Umbilical cord (tissue), 2 donors: ENCODE results near the gene NRXN2. TPM values are rescaled to one million over a fixed set of nuclear protein-coding genes. Genes with fewer than 3 reads are reported as not detected.

Experiments used
- DNase-seq: peaks from one replicate; pipeline ENCODE4 v3.0.0-alpha.2; 2015; ENCODE audit warnings: low spot score
- total RNA-seq: library from RNA; depleted of rRNA; stranded (reverse); fragments of >200 nt; gene quantifications from one replicate; pipeline ENCODE4 v1.2.3, GENCODE V29; 2014; ENCODE audit warnings: low replicate concordance; ENCODE audit not compliant: insufficient read depth

NRXN2 gene
- total RNA-seq, 1 donor from 2014 or later, result 43.6 TPM

DNA sequence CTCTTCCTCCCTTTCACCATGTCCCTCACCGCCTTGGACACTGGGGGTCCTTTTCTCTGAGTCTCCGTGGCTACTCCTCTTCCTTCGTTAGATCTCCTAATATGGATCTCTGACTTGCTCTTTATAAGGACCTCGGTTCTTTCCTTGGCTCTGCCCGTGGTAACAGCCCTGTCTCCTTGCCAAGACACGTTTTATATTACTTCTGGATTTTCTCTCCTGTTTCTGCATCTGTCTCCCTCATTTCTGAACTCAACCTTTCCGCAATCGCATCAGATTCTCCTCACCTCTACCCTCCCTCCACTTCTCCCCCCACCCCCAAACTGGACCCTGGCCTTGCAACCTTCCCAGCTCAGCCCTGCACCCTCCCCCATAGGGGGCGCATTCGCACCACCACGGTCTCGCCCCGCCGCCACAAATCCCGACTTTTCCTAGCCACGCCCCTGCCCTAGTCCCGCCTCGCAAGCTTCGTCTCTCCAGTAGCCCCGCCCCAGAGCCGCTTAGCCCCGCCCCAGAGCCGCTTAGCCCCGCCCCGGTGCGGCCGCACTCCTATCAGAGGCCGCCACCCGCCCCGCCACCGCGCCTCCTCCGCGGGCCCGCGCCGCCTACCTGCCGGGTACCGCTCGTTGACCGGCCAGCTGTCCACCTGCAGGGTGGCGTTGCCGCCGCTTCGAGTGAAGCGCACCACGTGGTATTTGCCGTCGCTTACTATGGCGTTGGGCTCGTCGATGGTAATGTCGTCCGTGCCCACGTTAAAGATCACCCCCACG, 93.0 kb downstream of the NRXN2 start:
- DNase-seq, result no peak

DNA sequence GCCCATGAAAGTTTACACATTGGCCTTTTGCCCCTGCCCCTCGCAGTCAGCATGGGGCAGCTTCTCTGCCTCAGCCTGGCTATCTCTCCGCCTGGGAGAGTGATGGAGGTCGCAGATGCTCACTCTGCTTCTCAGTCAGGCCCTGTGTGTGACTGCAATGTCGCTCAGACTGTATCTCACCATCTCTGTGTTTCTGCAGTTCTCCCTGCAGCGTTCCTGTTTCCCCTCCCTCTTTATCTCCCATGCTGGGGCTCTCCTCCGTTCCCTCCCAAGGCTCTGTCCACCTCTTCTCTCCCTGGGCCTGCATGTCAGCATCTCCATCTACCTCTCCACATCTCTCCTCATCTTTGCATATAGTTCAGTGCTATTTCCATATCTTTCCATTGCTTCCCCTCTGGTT, 93.9 kb downstream of the NRXN2 start:
- no peak for DNase-seq

DNA sequence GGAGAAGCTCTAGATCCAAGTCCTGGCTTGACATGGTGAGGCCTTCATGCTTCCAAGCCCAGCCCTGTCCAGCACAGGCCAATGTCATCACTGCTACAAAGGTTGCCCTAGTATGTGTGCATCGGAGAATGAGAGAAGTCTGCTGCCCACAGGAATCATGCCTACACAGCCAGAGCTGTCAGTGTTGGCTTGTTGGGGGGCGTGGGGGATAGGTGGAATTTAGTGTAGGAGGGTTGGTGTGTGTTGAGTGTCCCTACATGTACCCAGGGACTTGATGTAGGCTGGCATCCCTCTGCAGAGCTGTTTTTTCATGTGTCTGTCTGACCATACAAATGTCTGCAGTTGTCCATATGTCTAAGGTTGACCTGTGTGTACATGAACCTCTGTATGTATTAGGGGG, 94.4 kb downstream of the NRXN2 start:
- no peak for DNase-seq

DNA sequence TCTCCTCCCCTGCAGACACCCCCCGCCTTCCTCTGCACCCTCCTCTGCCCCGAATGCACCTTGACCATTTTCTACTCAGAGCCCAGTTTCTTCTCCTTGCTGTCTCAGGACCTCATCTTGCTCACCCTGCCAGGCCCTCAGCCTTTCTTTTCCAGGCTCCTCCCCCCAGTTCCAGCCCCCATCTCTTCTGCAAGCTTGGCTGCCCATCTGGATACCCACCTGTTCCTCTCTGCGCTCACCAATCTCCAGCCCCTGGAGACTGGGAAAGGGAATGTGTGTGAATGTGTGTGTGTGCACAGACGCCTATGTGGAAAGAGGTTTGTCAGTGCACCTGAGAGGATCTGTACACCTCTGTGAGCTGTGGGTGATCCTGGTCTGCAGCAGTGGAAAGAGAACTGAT, 95.6 kb downstream of the NRXN2 start:
- DNase-seq, result no peak

DNA sequence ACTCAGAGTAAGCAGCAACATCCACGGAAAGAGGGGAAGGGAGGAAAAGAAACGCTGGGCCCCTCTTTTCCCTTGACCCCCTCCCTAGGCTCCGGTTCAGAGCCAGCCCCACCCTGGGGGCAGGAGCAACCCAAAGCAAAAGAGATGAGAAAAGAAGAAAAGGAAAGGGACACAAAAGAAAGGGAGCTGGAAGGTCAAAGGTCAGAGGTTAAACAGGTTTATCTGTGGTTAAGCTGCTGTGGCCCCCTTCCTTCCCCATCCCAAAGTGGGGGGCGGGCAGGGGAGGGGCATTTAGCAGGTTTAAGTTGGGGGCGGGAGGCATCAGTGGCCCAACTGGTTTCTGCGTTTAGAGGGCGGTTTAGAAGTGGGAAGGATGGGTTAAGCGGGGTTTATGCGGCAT, 96.4 kb downstream of the NRXN2 start:
- DNase-seq, result no peak

DNA sequence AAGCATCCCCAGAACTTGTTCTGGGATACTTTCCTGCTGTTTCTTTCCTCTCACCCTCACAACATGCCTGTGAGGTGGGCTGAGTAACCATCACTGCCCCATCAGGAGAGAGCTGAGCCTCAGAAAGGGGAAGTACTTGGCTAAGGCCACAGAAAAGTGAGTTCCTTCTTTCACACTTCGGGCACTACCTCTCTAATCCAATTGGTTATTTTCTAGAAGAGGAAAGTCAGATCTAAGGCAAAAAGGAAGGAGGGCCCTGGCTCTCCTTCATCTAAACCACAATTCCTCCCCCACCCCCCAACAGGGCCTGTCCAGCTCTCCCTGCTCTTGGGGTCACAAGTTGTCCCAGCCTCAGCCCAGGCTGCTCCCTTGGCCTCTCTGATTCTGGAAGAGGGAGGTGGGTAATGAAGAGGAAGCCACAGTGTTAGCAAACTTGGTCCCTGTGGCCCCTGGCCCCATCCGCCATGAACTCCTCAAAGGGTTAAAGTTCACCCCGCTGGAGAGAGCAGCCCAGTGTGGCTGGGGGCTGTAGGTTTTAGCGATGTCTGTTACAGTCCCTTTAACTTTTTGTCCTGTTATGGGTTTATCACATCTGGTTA, 98.0 kb downstream of the NRXN2 start:
- DNase-seq, result no peak

DNA sequence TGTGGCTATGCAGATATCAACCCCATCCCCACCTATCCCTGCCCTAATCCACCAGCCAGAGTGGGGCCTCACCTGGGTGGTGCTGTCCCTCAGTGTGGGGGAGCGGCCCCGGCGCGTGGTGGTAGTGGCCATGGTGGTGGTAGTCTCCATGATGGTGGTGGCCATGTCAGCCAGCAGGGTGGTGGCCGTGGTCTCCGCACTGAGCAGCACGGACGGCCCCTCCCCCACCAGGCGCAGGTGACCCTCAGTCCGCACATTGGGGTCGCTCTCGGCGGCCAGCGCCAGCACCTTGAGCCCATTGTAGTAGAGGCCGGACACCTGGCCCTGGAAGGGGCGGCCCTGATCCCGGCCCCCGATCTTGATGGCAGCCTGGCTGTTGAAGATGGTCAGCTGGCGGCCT, 100.3 kb downstream of the NRXN2 start:
- no peak for DNase-seq

DNA sequence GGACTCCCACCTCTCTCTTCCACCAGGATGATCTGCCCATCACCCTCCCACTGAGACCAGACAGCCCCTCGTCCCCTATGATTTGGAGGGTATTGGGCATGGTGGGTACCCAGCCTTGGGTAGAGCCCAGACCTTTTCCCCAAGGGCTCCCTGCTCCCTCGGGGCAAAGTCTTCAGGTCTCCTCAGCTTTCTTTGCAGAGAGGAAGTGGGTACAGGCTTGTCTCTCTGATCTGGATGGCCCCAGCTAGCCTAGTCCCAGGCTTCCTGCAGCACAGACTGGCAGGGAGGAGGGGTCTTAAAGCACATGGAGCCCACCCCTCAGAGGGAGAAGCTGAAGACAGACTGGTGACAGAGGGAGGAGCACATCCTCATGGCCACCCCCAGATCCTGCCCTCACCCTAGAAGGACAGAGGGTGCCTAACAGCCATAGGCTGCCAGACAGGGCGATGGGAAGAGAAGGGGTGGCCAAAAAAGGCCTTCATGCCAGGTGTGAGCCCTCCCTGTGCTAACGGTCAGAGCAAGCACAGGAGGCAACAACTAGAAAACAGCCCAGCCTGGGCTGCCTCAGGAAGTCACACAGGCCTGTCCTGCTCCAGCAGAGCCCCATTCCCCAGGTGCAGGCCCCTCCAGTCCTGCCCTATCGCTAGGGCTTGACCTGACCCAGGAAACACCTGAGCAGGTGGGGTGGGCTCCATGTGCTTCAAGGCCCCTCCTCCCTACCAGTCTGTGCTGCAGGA, 101.5 kb downstream of the NRXN2 start:
- no peak for DNase-seq

DNA sequence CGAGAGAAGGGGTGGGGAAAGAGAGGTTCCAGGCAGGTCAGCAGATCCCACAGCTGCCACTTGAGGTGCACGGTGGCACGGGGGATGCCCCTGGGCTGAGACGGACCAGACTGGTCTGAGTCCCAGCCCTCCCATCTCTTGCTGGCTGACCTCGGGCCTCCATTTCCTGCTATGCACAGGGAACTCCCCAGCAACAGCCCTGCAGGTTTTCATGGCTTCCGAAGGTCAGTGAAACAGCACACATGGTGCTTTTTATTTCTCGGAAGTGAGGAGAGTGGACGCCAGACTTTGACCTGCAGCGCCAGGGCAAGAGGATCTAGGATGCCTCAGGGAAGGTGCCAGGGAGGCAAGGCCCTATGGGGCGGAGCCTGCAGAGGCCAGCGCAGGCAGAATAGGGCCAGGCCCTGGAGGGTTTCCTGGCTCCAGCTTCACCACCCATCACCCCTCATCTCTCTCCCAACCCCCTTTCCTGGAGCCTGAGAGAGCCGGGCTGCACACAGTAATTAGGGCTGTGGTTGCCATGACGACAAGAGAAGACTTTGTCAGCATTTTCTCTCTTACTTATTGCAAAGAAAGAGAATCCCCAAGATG, 102.5 kb downstream of the NRXN2 start:
- DNase-seq, result peak; percentile 78

DNA sequence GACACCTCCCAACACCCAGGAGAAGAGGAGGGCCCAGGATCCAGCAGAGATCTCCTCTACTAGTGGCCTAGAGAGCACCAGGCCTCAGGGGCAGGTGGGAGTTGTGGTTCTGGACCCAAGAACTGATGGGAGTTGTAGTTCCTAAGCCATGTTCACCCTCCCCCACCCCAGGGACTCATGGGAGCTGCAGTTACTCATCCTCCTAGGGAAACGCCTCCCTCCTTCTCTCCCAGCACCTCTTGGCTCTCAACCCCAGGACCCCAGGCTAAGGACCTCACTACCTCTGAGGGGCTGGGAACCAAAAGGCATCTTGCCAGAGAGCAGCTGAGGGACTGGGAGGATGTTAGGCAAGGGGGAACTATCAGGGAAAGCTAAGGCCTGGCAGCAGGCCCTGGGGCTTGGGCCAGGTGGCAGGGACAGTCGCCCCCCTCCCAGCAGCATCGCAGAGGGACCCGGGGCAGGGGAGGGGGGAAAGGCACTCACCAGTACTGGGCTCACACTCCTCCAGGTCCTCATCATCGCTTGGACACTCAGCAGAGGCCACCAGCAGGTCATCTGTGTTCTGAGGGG, 103.1 kb downstream of the NRXN2 start:
- DNase-seq, result peak; percentile 87

DNA sequence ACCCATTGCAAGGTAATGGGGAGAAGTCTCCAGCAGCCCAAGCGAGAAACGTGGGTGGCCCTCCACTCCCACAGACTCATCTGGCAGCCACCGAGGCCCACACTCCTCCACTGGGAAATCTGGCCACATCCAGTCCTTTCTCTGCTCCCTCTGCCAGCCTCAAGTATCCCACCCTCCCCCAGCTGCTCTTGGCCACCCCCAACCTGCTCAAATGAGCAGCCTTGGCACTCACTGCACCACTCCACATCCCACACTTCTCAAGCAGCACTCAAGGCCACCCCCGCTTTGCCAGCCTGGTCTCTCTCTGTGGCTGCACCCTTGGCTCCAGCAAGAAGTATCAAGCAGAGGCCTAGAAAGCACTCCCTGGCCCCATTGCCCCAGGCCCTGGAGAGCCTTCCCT, 103.8 kb downstream of the NRXN2 start:
- DNase-seq, result no peak

DNA sequence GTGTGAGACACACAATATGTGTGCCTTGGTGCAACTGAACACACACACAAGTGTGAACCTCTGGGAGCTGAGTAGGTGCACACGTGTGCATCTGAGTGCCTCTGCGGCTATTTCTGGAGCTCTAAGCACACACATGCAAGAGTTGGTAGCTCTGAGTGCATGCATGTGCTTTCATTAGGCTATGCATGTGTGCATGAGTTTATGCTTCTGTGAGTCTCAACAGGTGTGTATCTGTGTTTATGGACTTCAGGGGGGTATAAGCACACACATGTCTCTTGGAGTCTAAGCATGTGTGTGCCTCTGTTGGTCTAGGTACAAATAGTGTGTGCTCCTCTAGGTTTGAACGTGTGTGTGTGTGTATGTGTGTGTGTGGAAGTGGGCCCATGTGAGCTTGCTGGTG, 106.2 kb downstream of the NRXN2 start:
- DNase-seq, result no peak

DNA sequence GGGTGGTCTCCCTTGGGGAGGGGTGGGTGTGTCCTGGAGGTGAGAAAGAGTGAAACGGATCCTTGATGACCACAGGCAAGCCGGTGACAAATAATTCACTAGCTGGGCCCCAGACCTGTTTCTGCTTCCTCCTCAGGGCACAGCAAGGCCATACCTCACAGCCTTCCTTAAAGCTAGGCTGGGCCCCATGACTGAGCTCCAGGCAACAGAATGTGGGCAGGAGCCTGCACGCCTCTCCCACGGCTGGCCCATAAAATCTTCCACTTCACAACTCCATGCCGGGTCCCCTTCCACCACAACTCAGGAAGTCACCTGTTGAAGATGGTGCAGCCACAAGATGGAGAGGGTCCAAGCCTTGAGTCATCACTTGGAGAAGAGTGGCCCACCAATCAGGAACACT, 108.1 kb downstream of the NRXN2 start:
- no peak for DNase-seq

DNA sequence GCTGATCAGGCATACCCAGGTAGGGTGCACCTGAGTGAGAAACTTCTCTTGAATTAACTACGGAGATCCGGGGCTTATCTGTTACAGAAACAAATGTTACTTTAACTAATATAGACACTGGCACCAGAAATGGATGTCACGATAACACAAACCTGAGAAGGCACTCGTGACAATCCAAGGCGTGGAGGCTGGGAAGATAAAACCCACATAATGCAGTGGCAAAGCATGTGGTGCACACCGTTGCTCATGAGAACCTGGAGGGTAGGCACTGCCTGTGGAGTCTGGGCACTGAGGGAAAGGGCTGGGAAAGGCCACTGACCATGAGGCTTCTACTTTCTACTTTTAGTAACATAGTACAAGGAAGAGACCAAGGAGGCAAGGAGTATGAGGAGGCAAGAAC, 109.3 kb downstream of the NRXN2 start:
- DNase-seq, result no peak

DNA sequence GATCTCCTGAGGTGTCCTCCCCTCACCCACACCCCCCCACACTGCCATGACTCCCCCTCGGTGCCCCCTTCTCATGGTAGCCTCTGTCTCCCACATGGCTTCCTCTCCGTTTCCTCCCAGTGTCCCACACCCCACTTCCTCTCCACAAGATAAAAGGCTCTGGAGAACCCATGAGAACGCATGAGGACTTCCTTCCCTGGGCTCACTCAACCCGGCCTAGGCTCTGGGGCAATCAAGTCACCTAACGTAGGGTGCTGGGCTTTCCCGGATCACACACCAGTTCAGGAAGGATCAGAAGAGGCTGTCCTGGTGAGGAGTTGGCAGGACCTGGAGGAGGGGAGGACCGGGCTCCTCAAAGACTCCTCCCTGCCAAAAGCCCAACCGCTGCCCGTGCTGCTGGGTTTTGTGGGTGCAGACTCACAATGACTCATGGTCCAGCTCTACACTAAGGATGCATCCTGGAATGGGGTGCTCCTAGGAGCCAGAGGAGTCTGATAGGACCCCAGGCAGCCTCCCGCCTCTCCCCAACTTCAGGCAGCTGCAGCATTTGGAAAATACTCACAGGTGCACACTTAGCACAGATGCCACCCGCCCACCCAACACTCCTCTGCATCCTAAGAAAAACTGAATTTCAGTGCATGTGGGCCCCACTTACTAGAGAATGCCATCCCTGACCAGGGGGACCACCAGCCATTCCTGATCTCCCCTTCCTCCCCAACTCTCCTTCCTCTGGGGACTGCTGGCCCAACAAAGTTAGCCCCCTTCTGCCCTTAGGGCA, 110.9 kb downstream of the NRXN2 start:
- DNase-seq, result no peak

DNA sequence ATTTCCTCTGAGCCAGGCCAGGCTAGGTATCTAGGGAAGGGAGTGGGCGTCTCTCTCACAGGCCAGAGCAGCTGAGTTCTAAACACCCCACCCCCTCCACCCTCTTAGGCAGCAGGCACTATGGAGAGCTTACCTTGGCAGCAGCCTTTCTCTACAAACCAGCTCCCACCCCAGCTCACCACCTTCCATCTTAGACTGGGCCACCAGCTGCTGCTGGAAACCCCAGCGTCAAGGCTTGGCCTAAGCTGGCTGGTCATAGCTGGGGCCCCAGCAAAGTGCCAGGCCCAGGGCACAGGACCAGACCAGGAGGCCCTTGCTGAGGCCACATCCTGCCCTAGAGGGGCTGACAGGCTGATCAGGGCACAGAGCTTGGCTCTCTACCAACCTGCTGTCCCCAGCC, 111.8 kb downstream of the NRXN2 start:
- no peak for DNase-seq

DNA sequence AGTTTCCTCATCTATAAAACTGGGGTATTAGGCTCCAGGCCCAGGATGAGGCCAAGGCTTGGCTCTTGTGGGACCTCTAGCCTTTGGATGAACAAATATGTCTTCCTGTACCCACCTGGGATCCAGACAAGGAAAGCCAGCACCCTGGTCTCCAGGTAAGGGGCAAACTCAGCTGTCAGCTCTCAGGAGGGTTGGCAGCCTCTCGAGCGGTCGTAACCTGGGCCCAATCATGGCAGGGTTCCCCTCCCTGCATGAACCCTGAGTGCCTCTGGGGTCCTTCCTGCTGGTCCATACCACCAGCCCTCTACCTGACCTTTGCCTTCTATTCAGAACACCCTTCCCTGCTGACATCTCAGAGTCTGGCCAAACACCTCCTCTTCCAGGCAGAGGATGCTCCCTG, 112.4 kb downstream of the NRXN2 start:
- no peak for DNase-seq

DNA sequence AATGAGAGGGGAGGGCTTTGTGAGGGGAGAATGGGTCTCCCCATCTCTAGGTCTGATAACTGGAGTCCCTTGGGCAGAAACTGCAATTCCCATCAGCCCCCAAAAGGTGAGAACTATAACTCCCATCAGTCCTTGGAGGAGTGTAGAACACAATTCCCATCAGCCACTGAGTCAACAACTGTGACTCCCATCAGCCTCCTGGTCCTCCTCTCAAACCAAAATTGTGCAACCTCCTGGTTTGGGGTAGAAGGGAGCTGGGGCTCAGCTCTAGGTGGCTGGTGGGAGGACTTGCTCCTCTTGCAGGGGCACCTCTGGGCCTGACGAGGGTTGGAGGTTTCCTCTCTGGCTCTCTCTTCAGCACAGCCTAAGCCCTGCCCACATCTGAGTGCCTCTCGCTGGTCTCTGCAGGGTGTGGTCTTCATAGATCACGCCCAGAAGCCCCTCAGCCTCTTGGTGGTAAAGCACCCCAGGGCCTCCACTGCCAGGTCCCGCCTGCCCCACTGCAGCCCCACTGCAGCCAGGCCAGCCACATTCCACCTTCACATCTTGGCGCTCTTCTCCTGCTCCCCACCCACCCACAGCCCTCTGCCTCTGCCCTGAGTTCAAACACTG, 113.5 kb downstream of the NRXN2 start:
- DNase-seq, result no peak

DNA sequence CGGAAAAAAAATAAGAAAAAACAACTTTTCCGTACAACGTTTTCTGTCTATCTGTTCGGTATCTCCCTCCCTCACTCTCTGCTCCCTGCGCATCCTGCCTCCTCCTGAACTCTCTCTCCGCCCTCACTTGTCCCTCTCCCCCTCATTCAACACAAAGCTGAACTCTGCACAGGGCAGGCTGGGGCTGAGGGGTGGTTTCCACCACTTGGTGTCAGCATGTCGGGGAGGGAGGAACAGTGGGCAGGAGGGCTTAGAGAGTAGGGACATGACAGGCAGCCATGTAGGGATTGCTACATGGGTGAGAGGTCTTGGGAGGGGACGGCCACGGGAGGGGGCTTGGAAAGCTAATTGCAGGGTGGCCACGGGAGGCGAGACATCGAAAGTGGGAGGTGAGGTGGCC, 114.4 kb downstream of the NRXN2 start:
- DNase-seq, result no peak

DNA sequence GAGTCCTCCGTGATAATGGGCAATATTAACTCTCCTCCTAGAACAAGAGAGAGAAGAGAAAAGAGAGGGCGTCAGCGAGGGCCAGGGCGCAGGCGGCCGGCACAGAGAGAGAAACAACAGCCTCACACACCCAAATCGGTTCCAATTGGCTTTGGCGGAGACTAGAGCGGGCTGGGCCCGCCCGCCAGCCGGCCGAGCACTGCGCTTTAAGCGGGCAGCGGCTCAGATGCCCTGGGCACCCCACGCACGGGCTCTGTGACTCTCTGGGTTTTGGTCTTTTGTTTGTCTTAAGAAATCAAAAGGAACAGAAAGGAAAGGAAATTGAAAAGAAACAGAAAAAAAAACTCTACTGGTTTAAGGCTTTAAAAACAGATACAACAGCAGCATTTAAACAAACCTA, 115.0 kb downstream of the NRXN2 start:
- DNase-seq, result peak; percentile 37

DNA sequence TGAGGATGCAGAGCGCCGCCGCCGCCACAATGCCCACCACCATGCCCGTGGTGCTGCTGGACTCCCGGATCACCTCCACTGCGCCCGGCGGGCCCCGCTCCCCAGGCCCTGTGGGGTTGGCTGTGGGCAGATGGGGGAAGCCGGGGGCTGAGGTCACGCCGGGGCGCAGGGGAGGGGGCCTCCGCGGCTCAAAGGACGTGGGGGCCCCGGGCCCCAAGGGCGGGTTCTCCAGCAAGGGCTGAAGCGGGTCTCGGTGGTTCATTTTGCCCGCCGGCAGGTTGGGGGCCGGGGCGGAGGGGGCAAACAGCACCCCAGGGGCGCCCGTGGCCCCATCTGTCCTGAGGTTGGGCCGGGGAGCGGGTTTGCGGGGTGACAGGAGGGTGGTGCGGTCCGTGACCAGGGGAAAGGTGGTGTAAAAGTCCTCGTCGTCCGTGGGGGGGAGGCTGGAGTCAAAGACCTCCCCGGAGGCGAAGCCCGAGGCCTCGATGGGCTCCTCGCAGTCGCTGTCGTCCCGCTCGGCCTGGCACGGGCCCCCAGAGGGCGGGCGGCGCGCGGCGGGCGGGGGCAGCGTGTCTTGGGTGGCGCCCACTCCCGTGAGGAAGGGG, 115.5 kb downstream of the NRXN2 start:
- DNase-seq, result no peak
